Ishikawa (cell line): ENCODE results near the gene SPATA6.

Experiments used
- CREB1 ChIP-seq: IDR thresholded peaks from 2 replicates; pipeline ENCODE4 v1.6.1; 2012; ENCODE audit warnings: low read depth
- EP300 ChIP-seq: IDR thresholded peaks from 2 replicates; pipeline ENCODE4 v1.6.1; 2012; ENCODE audit warnings: borderline replicate concordance
- MAX ChIP-seq: IDR thresholded peaks from 2 replicates; pipeline ENCODE4 v1.6.1; 2012
- RAD21 ChIP-seq: IDR thresholded peaks from 2 replicates; pipeline ENCODE4 v1.6.1; 2012; ENCODE audit warnings: low read depth
- REST ChIP-seq: IDR thresholded peaks from 2 replicates; pipeline ENCODE4 v1.6.1; 2012; ENCODE audit warnings: low read depth, mild to moderate bottlenecking
- TAF1 ChIP-seq: IDR thresholded peaks from 2 replicates; pipeline ENCODE4 v1.6.1; 2012; ENCODE audit warnings: low read depth, mild to moderate bottlenecking
- TCF12 ChIP-seq: IDR thresholded peaks from 2 replicates; pipeline ENCODE4 v1.6.1; 2012; ENCODE audit warnings: low read depth
- TEAD4 ChIP-seq: IDR thresholded peaks from 2 replicates; pipeline ENCODE4 v1.6.1; 2012
- USF1 ChIP-seq: IDR thresholded peaks from 2 replicates; pipeline ENCODE4 v1.6.1; 2012
- YY1 ChIP-seq: IDR thresholded peaks from 2 replicates; pipeline ENCODE4 v1.6.1; 2012; ENCODE audit warnings: low read depth

- no peak for TF ChIP-seq EP300
- no peak for TF ChIP-seq TCF12
- no peak for TF ChIP-seq REST
- TF ChIP-seq RAD21: no peak
- TF ChIP-seq TAF1: no peak
- no peak for TF ChIP-seq YY1
- no peak for TF ChIP-seq CREB1
- no peak for TF ChIP-seq TEAD4
- TF ChIP-seq MAX: no peak
- no peak for TF ChIP-seq USF1
Measured at GRCh38 chr1:48470481-48470855, 1.5 kb downstream of the SPATA6 start.
